ENCODE data around the gene ADAD2.

ADAD2 gene

GRCh38 chr16:84176192-84177053 is 14.5 kb upstream of the ADAD2 start:
- DNase-seq (ENCODE audit: low read depth), result no peak

DNA sequence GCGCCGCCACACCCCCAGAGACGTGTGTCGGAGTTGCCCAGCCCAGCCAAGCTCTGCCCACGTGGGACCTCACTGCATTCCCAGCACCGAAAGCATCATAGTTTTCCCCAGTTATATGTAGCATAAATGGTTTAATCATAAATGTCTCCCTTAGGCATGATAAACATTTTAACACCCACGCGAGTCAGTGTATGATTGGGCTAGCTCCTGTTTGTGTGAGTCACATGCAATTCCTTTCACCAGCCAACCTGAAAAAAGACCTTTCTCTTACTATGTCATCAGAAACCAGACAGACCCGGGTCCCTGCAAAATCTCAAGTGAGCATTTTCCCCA is 13.2 kb upstream of the ADAD2 start:
- DNase-seq (ENCODE audit: low read depth), result no peak

- no peak for DNase-seq (ENCODE audit: low read depth)
These were observed 12.7 kb upstream of the ADAD2 start for GRCh38 chr16:84178146-84178765.

- DNase-seq (ENCODE audit: low read depth), result no peak
These were observed 11.9 kb upstream of the ADAD2 start for GRCh38 chr16:84178892-84179611.

DNA sequence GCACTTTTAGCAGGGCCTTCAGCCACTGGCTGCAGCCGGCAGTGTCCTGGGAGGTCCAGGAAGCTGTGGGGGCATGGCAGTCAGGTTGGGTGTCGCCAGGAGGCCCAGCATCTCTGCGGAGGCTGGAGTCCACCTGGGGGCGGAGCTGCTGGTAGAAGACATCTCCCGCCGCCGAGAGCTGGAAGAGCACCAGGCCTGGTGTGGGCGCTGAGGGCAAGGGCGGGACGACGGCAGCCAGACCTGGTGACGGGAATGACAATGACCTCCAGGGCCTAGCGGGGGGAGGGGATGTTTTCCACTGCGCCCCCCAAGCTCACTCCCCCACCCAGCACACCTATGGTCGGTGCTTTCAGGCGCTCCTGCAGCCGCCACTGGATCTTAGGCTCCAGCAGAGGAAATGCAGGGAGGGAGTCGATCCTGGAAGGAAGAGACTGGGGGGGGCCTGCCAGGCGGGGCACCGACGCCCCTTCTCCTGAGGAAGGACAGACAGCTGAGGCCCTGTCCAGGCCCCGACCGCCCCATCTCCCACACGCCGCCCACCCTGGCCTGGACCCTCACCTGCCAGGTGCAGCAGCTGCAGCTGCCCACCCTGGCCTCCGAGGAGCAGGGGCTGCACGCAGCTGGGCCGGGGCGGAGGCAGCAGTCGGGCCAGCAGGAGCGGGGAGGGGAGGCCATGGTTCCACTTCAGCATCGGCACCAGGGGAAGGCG is 11.2 kb upstream of the ADAD2 start:
- no peak for DNase-seq (ENCODE audit: low read depth)

DNA sequence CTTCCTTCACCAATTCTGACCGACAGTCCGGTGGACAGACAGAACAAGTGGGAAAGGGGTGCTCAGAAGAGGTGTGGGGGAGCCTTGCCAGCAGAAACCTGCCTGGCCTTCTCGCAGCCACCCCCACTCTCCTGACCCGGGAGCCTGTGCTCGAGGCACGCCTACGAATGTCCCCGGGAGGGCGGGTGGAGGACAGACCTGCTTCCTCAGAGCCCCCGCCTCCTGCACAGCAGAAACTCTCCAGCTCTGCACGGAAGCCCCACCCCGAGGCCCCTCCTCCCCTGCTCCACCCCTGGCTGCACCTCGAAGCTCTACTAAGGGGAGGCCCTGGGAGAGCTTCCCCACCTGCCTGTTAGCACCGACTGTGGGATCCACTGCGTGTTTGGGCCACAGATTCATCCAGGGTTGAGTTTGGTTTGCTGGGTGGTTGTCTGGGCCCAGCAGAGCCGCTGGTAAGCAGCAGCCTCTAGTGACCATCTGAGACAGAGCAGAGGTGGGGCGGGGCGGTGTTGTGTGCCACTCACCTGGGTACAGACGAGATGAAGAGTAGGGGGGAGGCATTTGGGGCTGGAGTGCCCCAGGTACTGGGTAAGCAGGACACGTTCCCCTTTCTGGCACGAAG is 10.3 kb upstream of the ADAD2 start:
- no peak for DNase-seq (ENCODE audit: low read depth)

GRCh38 chr16:84181144-84181915 is 9.6 kb upstream of the ADAD2 start:
- DNase-seq (ENCODE audit: low read depth), result no peak

DNA sequence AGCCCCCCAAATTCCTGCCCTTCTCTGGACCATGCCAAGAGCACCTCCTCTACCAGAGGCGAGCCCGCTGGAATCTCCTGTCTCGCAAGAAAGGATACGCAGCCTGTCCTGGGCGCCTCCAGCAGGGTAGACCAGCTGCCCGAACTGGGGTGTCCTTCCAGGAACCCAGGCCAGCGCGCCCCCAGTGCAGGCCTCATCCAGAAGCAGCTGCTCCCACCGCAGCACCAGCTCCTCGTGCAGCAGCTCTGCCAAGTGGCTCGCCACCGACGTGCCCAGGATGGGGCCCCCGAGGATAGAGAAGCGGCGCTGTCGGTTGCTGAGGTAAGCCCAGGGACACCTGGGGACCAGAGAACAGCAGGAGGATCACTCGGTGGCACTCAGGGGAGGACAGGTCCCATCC is 8.9 kb upstream of the ADAD2 start:
- DNase-seq (ENCODE audit: low read depth), result no peak

DNA sequence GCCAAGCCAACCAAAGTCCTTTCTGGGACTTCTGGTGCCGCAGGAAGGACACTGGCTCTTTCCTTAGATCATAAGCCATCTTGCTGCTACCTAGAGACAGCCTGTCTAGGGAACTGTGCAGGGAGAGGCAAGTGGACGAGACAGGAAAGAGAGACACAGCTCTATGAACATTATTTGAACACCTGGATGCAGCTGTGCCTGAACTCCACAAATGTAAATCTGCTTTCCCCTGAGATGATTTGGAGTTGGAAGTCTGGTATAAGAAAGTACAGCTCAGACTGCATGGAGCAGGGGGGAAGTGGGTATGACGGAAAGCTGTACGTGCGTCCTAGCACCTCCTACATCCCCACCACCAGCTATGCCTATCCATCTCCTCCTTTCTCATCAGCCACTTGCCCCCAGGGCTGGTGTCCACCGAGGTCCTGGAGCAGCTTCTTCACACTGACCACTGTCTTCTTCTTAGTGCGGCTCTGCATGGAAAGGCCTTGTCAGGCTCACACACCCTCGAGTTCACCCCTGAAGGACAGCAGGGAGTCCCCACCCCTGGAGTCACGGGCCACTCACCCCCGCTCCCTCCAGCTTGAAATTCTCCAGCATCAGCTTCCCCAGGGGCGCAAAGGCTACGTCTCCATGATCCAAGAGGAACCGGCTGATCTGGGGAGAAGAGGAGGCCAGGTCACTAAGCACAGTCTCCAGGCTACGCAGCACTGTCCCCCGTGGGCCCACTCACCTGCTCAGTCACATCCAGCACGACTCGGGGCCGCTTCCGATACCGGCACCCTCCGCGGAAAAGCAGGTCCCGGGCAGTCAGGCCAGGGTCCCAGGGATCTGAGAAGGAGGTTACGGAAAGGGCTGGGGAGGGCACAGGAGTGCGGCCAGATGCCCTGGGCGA is 8.0 kb upstream of the ADAD2 start:
- no peak for DNase-seq (ENCODE audit: low read depth)

DNA sequence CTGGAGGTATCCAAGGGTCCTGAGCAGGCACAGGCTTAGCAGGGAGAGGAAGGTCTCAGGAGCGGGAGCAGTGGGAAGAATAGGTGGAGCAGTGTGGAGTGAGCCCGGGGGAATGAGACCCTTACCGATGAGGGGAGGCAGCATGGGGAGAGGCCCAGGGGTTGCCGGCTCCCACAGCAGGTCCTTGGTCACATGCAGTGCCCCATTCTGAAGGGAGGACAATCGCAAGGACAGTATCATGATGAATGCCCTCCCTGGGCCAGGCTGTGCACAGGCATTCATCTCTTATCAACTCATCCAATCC is 7.4 kb upstream of the ADAD2 start:
- no peak for DNase-seq (ENCODE audit: low read depth)

DNA sequence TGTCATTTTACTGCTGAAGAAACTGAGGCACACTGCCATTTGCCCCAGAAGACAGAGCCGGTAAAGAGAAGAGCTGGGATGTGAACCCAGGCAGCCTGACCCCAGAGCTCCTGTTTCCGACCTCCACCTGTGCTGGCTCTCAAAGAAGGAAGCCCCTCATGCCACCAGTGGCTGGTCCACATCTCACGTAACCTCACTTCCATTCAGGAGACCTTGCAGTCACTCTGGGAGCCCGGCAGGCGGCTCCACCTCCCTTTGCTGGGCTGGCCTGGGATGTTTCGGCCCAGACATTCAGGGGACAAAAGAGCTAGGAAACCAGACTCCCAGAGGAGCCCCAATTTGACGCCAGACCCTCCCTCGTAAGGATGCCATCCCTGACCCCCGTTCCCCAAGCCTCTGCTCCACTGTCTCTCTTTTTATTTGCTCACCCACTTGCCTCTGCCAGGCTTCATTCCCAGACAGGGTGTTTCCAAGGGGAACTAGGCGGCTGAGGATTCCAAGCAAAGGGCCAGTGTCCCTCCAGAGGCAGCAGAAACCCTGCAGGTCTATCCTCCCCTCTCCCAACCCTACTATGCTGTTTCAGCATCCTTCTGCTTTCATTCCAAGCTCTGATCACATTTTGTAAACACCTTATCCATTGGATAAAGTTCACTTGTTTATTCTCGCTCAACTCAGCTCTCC is 6.9 kb upstream of the ADAD2 start:
- DNase-seq (ENCODE audit: low read depth), result no peak

GRCh38 chr16:84184775-84185174 is 6.2 kb upstream of the ADAD2 start:
- DNase-seq (ENCODE audit: low read depth), result no peak

GRCh38 chr16:84186685-84187437 is 4.1 kb upstream of the ADAD2 start, which contains the start of gene TAF1C:
Gene TAF1C (minus strand): TSS chr16:84187057. CDS start chr16:84184988, 2,069 bp downstream.
- DNase-seq (ENCODE audit: low read depth), result peak; percentile 95

GRCh38 chr16:84191466-84191865 is 509 bp downstream of the ADAD2 start:
- DNase-seq (ENCODE audit: low read depth), result no peak

GRCh38 chr16:84193480-84193879 is 2.5 kb downstream of the ADAD2 start:
- no peak for DNase-seq (ENCODE audit: low read depth)

DNA sequence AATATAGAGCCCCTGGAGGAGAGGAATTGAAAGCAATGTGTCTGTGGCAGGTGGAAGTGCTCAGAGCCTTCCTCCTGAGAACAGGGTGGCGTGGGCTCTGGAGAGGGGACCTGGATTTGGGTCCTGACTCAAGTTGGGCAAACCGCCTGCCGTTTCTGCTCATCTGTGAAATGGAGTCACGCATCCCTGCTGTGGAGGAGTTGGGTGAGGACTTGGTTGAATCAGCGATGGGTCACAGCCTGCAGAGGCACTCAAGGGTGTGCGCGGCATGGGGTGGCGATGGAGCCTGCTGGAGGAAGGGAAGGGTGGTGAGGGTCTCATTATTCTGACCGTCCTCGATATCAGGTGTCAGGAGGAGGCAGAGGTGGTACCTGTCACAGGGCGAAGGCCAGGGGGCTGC is 3.1 kb downstream of the ADAD2 start:
- DNase-seq (ENCODE audit: low read depth), result no peak

GRCh38 chr16:84194470-84195200 is 3.7 kb downstream of the ADAD2 start:
- no peak for DNase-seq (ENCODE audit: low read depth)

Data from fibroblast of the conjunctiva (primary cell).